ENCODE results near the gene ACOT2.
"Not testable (repeated sequence)": the region's sequence is repeated elsewhere in the genome, so short reads cannot be mapped to it uniquely, and the experiment has no call there.

DNA sequence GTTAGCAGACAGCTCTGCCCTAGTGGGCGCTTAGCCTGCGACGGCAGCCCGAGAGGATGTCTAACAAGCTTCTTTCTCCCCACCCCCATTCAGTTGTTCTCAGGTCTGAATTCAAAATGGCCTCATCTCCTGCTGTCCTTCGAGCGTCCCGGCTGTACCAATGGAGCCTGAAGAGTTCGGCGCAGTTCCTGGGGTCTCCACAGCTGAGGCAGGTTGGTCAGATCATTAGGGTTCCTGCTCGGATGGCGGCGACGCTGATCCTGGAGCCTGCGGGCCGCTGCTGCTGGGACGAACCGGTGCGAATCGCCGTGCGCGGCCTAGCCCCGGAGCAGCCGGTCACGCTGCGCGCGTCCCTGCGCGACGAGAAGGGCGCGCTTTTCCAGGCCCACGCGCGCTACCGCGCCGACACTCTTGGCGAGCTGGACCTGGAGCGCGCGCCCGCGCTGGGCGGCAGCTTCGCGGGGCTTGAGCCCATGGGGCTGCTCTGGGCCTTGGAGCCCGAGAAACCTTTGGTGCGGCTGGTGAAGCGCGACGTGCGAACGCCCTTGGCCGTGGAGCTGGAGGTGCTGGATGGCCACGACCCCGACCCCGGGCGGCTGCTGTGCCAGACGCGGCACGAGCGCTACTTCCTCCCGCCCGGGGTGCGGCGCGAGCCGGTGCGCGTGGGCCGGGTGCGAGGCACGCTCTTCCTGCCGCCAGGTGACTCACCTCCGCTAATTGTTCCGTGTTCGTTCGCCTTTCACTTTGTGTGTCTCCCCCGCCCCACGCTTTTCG, at the start of gene ACOT2:
- TF ChIP-seq POLR2A (IDR thresholded peaks at IDR 0.05; ENCODE audit: low read length) (peak; percentile 29), JUN (IDR thresholded peaks at IDR 0.05) (peak; percentile 63 to 72; a peak in 3 of 5 replicates), BHLHE40 (IDR thresholded peaks at IDR 0.05; ENCODE audit: low read depth, low read length) (peak; percentile 46; the same call in 1 of the 2 replicates)
- TF ChIP-seq, protein P1, sequence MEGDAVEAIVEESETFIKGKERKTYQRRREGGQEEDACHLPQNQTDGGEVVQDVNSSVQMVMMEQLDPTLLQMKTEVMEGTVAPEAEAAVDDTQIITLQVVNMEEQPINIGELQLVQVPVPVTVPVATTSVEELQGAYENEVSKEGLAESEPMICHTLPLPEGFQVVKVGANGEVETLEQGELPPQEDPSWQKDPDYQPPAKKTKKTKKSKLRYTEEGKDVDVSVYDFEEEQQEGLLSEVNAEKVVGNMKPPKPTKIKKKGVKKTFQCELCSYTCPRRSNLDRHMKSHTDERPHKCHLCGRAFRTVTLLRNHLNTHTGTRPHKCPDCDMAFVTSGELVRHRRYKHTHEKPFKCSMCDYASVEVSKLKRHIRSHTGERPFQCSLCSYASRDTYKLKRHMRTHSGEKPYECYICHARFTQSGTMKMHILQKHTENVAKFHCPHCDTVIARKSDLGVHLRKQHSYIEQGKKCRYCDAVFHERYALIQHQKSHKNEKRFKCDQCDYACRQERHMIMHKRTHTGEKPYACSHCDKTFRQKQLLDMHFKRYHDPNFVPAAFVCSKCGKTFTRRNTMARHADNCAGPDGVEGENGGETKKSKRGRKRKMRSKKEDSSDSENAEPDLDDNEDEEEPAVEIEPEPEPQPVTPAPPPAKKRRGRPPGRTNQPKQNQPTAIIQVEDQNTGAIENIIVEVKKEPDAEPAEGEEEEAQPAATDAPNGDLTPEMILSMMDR (IDR thresholded peaks at IDR 0.05): not testable (repeated sequence)
- TF ChIP-seq, protein P2, sequence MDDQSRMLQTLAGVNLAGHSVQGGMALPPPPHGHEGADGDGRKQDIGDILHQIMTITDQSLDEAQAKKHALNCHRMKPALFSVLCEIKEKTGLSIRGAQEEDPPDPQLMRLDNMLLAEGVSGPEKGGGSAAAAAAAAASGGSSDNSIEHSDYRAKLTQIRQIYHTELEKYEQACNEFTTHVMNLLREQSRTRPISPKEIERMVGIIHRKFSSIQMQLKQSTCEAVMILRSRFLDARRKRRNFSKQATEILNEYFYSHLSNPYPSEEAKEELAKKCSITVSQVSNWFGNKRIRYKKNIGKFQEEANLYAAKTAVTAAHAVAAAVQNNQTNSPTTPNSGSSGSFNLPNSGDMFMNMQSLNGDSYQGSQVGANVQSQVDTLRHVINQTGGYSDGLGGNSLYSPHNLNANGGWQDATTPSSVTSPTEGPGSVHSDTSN (IDR thresholded peaks at IDR 0.05): not testable (repeated sequence)
- not testable (repeated sequence) for TF ChIP-seq CEBPB (IDR thresholded peaks at IDR 0.05); RCOR1 (IDR thresholded peaks at IDR 0.05; ENCODE audit: low read depth, low read length)

Data from A549 (cell line).